Measurements from ENCODE around the gene LGR5.

LGR5 gene

DNA sequence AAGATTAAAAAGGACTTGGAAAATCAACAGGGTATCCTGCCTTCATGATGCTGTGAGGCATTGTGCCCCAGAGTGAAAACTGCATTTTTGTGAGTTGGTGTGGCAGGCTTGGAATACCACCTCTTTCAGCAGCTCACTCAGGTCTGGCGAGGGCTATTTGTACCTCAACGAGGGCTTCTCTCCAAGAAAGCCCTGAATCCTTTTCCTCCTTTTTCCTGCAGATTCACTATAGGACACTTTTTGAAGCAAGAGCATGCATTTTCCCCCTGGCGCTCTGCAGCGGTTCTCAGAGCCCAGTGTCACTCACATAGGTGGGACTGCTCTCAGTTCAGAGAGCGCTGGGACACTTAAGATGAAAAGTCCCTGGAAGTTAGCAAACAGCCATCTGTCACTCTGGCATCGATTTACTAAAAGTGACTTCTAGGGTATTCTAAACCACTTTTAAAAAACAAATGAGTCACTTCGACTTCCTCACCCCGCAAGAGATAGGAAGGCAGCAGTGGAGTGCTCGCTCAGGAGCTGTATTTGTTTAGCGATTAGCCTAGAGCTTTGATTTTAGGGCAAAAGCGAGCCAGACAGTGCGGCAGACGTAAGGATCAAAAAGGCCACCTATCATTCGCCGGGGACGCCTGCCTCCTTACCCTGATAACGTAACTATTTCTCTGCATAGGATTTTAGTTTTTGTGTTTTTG lies 782 bp upstream of the LGR5 start:
- no peak for DNase-seq

DNA sequence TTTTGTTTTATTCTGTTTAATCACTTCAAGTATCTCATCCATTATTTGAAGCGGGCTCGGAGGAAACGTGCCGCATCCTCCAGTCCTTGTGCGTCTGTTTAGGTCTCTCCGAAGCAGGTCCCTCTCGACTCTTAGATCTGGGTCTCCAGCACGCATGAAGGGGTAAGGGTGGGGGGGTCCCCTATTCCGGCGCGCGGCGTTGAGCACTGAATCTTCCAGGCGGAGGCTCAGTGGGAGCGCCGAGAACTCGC lies 311 bp upstream of the LGR5 start:
- no peak for DNase-seq

DNA sequence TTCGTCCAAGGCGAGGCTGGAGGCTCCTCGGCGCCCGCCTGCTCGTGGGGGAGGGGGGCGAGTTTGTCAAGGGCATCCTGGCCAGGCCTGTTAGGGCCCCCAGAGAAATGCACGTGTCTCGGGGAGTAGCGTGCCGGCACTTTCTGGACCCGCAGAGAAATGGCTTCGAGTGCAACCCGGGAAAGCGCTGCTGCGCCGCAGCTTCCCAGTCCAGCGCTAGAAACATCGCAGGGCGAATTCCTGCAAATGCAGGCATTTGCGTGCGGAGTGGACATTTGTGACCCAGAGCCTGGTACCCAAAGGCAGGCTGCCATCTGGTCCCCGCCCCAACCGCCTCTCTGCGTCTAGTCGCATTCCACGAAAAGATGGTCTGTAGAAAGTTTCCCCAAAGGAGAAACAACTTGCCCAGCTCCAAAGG lies 756 bp downstream of the LGR5 start:
- DNase-seq, result no peak

DNA sequence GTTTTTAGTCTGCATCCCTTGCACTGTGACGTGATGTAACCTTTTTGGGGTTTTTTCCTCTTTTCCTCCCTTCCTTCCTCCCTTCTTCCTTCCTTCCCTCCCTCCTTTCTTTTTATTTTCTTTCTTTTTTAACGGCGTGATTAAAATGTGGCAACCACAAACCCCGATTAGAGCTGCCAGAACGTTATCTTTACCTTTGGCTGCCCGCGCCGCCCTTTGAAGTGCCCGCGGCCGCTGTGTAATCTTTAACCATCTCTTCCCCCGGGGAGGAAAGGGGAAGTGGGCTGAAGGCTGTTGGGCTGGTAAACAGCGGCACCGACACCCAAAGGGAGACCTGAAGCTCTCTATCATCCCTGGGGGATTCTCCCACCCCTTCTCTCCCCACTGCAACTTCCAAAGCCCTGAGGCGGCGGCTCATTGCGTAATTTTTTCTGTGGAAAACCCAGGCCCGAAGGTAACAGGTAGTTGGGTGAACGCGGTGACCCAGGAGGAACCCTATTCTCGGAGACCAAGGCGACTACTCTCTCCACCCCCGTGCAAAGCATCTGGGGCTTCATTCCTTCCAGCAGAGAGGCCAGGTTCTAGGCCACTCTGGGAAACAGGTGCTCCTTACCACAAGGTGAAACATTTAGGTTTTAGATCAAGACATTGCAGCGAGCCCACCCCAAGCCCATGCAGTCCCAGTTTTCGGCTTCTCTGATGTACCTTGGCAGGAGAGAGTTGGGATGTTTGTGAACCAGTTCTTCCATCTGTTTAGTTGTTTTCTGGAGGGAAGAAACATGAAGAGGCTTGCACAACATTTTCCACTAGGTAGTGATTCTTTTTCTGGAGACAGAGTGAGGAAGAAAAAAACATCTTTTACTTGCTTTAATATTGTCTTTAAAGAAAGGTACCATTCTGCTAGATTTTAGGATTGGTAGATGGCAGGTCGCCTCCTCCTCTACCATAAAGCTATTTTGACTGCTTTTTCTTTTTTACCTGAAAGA lies 1.5 kb downstream of the LGR5 start:
- DNase-seq, result no peak

DNA sequence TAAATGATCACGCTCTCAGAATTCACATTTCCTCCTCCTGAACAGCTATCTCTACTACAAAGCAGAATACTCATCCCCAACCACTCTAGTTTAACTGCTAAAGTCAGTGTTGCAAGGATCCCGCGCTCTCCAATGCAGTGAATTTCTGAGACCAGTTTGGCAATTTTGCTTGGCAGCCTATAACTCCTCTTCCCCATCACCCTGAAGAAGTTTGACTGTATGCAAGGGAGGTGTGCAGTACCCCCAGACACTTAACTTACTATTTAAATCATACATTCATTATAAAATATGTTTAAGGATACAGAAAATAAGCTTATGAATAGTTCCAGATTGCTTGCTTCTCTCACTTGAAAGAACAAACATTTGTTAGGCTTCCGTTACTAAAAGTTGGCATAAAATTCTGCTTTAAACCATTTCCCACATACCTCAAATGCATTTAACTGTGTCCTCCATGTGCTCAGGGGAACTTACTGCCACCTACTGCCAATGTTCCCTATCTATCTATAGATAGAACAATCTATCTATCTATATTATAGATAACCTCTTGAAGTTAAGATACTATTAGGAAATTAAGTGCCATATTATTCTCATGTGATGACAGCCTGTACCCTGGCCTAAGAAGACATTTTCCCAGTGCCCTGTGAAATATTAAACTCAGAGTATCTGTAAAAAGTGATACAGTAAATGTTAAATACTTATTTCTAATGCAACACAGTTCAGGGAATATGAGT lies 2.4 kb downstream of the LGR5 start:
- DNase-seq, result no peak

DNA sequence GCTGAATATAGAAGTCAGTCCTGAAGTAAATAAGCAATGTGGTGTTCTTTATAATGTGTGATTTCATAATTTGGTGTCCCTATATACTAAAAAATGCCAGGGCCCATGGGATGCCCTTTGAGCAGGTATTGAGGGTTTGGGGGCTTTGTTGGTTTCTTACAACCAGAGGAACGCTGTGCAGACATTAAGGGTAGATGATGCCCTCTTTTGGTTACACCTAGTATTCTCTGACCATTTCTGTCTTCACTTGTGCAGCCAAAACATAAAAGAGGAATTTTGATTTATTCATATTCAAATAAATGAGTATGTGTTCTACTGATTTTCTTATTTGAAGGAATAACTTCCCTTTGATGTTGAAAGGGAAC lies 3.0 kb downstream of the LGR5 start:
- no peak for DNase-seq

DNA sequence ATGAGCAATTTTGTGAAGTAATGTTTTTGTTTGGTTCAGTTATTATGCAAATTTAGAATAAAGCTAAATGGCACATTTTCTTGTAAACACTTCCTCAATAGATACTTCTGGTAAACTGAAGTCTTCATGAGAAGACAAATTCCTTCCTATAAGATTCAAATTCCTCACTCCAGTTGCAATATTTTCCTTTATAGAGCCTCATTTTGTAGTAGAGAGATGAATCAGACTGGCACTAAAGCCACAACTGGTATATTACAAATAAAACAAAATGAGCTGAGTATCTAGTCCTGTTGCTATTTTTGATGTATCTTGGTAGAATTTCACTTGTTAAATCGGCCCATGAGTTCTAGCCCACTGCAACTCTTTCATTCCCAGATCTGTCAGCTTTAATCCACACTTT lies 5.5 kb downstream of the LGR5 start:
- DNase-seq, result no peak

DNA sequence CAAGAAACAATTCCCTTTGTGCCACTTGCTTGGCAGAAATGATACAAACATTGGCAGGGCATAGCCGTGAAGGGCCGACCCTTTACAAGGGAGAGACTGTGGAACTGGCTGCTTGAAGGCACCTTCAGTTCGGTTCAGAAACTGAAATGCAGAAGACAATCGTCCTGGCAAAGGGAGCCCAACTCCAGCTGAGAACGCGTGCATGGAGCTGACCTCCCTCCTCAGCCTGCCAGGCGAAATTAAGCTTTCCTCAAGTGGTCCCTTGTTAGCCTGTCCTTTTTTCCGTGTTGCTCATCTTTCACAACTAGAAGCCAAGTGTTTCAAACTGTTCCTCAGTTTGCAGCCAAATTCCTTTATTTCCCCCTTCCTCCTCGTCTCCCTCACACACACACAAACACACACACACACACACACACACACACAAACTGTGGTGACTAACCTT lies 8.1 kb downstream of the LGR5 start:
- no peak for DNase-seq

DNA sequence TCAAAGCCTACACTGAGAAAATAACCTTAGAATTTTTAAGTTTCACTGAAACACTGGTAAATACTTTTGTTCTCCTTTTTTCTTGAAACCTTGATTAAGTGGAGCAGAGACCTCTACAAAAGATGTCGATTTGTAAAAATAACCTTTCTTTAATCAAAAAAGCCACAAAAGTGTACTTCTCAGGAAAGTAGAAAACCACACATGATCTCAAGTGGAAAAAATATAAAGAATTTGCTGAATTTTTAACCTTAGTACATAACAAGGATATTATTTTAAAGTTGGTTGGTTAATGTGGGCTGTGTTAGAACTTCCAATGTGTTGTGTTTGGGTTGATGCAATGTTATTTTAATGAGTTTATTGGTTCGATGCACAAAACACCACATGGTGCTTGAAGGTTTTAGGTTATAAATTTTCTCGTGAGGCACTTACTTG lies 8.6 kb downstream of the LGR5 start:
- DNase-seq, result no peak

DNA sequence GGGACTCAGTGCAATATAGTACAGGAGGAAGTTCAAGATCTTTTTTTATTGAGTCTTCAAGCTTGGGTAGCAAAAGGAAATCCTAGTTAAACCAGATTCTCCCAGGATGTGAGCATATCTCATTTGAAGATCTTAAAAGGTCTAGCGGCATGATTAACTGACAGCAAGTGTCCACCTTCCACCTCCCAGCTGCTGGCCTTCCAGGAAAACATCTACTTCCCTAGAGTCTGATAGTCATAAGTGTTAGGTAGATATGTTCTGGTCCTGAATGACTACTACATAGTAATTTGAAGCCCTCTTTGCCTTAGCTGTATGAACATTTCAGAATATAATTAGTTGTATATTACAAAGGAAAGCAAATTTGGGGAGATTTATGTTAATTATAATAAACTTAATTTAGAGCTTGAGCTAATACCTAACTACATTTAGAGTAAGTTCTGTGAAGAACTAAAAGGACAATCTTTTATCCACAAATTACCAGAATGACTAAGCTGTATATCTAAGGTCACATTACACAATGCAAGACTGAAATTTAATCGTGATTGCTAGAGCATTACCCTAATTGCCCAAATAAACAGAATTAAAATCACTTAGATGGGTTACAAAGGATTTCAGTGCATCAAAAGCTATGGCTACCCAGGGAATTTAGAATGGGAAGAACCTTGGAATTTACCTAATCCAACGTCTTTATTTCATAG lies 9.9 kb downstream of the LGR5 start:
- no peak for DNase-seq

DNA sequence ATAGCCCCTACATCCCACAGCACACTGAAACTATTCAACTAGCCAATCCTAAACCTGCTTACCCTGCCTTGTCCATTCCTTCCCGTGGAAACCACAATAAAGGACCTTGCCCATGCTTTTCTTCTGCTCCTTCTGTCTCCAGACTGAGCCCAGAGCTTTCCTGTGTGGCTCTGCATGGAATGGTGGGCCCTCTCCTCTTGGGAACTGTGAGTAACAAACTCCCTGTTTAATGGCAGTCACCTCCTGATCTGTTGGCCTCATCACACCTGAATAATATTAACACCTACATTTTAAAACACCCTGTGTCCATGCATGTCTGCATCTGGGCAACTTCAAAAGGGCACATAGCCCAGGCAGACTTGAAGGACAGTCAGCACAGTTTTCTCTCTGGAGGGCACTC lies 12.4 kb downstream of the LGR5 start:
- no peak for DNase-seq

DNA sequence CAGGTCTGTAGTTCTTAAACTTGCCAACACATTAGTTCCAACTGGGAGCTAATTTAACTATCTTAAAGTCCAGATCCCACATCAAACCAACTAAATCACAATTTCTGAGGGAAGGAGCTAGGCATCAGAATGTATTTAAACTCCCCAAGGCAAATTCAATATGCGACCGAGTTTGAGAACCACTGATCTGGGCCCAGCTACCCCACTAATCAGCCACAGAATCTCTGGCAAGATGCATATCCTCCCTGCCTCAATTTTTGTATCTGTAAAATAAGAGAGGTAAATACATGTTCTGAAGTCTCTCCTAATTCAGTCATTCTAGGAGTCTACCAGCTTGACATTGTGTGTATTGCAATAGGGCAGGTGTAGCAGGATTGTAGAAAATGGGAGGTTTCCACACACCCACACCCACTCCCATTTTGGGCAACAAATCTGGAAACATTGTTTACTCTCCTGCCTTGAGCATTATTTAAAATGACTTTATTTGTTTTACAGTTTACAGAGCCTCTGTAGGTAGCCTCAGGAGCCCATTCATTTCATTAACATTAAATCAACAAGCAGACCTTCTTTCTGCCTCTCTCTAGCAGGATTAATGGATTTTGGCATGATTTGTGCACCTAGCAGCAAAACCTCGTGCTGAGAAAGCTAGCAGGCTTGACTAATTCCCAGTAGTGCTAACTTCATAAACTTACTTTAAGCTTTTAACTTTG lies 15.6 kb downstream of the LGR5 start:
- no peak for DNase-seq

DNA sequence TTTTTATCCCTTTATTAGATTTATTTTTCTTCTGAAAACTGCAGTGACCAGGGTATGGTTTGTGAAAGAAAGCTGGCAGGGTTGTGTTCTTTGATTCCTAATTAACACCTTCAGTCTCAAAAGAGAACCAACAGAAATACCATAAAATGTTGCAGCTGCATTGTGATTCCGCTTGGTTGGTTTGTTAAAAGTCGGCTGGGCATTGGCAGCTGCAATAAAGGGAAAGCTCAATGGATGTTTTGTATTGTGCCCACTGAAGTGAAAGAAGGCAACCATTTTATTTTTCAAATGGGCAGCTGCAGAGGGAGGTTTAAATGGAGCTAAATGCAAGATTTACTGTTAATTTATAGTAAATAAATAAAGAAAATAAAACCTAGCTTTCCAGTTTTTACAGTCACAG lies 16.7 kb downstream of the LGR5 start:
- DNase-seq, result no peak

DNA sequence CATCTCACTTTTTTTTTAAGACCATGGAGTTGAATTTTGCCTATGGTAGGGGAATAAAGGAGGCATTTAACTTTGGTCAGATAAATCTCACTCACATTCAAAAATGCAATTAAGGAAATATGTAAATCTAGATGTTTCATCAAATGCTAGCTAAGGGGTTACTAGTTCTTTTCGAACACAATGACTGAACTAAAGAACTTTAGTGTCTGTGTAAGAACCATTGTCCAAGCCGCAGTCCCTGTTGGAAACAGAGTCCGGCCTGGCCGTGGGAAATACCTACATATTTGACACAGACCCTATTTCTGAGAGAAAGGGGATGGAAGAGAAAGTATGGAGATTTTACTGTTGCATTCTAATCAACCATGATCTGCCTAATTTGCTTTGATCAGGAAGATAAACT lies 17.4 kb downstream of the LGR5 start:
- DNase-seq, result no peak

DNA sequence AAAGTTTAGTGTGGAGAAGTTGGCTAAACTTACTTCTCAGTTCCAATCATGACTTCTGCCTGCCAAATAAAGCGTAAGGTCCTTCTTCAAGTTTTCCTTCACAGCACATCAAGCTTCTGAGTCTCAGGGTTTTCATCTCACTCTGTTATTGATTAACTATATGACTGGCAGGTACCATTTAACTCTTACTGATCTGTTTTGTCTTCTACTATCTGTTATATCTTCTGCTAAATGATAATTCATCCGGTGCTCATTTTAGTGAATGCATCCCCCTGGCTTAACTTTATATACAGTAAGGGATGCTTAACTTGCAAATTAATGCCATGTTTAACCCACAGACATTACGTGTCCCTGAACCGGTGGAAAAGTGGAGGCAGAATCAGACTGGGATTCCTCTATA lies 20.7 kb downstream of the LGR5 start:
- no peak for DNase-seq

DNA sequence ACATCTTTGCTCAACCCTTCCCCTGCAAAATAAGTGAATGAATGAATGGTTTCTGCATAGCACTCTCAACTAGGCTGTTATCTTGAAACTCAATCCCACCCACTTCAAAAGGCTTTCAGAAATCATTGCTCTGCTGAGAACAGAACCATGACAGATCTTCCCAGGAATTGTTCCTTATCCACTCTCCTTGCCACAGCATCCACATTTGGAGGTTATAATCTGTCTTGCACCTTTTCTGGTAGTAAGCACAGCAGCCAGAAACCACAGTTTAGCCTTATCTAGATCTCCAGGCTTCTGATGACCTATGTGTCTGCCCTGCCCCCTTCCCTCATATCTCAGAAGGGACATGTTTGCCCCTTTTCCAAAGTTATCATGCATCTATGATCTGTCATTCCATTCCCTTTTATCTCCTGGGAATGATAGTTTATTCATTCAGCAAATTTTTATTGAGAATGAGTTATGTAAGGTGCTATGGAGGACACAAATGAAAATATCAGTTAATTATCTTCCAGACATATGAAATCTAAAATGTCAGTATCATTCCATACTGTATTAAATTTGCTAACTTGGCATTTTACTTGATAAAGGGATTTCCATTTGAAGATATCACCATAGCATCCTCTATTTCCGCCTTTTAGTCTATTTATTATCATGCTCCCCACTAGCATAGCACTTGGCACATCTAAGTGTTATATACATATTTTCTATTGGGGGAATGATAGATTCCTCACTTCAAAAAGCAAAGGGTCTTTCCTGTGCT lies 21.4 kb downstream of the LGR5 start:
- DNase-seq, result no peak

DNA sequence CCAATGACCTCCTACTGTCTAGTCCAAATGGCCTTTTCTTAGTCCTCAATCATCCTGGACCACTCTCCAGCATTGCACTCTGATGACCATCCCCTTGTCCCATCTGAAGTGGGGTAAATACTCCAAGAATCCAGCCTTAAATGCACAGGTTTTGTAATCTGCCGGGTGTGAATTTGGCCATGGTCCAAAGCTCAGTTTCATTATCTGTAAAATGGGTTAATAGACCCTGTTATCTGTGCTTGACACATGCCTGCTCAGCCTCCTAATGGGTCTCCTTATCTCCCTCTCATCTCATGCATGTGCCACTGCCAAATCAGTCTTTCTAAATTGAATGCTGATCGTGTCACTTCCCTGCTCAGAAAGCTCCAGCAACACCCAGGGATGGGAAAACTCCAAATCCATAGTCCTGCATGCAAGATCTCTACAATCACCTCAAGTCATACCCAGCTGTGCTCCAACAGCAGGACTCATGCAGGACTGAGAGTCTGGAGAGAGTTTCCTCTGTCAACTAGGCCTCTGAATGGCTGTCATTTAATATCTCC lies 22.3 kb downstream of the LGR5 start:
- DNase-seq, result no peak

DNA sequence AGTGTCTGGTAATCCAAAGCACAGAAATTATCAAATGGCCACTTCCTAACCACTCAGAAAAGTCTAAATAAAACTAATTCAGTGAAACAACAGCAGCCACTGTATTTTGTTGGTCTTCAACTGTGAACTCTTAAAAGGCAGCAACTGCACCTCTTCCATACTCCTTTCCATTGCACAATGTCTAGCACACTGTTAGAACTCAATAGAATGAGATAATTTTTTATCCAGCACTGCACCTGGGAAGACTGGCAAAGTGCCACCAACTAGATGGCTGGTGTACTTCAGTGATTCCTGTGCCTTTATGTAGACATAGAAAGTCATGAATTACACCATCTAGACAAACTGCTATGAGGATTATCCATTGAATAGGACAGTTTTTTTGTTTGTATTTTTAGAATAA lies 26.2 kb downstream of the LGR5 start:
- DNase-seq, result no peak

DNA sequence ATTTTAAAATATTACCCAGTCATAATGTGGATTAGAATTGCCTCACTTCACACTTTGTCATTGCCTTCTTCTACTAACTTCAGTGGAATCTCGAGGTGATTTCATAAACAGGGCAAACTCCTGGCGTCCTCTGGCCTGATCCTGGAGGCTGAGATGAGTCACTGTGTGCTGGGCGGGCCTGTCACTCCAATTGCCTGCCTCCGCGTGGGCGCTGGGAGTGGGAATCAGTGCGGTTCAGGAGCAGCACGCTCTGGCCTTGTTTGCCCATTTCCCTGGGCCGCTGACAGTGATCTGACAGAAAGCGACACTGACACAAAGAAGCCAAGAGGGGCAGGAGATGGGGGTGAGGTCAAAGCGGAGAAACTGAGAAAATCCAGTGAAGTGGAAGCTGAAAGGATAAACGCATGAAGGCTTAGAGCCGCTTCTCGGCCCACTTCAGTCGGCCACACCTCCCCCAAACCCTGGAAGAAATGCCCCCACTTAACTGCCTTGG lies 29.7 kb downstream of the LGR5 start:
- DNase-seq, result peak in 2 of 4 experiments; percentile 1 to 6

DNA sequence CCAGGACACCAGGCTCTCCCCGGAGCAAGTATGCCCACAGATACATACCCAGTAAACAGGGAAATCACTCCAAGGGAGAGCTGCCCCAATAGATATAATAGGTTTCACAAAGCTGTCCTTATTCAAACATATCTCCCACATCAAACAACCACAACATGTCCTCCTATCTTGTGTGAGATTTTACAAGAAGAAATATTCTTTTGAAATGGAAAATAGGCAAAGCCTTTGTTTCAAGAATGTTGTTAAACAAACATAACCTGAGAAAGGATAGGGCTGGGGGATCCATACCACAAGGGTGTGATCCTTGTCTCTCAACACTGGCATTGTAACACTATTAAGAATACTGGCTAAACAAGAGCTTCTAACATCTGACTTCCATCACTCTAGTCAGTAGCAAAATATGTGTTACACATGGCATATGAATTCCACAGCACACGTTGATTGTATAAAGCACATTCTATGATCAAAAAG lies 32.9 kb downstream of the LGR5 start:
- DNase-seq, result no peak

DNA sequence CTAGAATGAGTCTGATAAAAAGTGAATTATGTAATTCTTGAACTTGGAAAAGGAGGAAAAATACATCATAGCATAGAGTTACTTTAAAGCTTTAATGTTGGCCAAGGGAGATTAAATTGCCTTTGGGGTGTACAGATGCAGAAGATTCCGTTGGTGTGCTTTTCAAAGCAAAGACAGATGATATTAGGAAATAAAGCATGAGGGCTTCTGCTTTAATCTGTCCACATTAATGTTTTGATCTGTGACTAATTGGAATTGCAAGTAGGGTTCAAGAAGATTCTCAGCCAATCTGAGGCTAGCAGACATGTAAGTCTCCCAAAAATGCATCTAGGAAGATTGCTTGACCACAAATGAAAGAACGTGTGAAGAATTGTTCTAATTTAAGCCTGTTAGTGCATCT lies 35.2 kb downstream of the LGR5 start:
- no peak for DNase-seq
